Gastroesophageal sphincter (tissue), 4 donors: Measurements from ENCODE around the gene UBE2Z. TPM values are rescaled to one million over a fixed set of nuclear protein-coding genes. Genes with fewer than 3 reads are reported as not detected.
"Not testable (repeated sequence)": the region's sequence is repeated elsewhere in the genome, so short reads cannot be mapped to it uniquely, and the experiment has no call there.

ENCODE experiments used
- ATAC-seq: fragments of 150-250 bp; one replicate; pipeline ENCODE4 v1.9.1; 2016; ENCODE audit warnings: mild to moderate bottlenecking, moderate library complexity
- H3K27ac ChIP-seq, 4 donors: fragments of 200-600 bp; sonication (generic) in 3 of 4; 1 replicate in 3 of 4; 2 replicates in 1 of 4; pipeline ENCODE4 v1.5.1; 2016 to 2019
- H3K27me3 ChIP-seq: fragments of 200-600 bp; sonication (generic); one replicate; pipeline ENCODE4 v1.5.1; 2019
- H3K36me3 ChIP-seq, 2 donors: fragments of 200-600 bp; sonication (generic); one replicate each; pipeline ENCODE4 v1.5.1; 2019; ENCODE audit warnings: control low read depth in 1 of 2
- H3K4me1 ChIP-seq, 3 donors: fragments of 200-600 bp; sonication (generic); 1 replicate in 2 of 3; 2 replicates in 1 of 3; pipeline ENCODE4 v1.5.1; 2016 to 2019; ENCODE audit warnings: control low read depth in 2 of 3
- H3K4me3 ChIP-seq, 2 donors: fragments of 200-600 bp; sonication (generic); one replicate each; pipeline ENCODE4 v1.5.1; 2019; ENCODE audit warnings: mild to moderate bottlenecking in 1 of 2, moderate library complexity in 1 of 2
- H3K9me3 ChIP-seq, 3 donors: fragments of 200-600 bp; sonication (generic); one replicate each; pipeline ENCODE4 v1.5.1; 2017 to 2019; ENCODE audit warnings: control low read depth in 2 of 3
- EP300 ChIP-seq: sonication (generic); formaldehyde crosslinking; IDR thresholded peaks from one replicate; pipeline ENCODE4 v1.6.1; 2017; ENCODE audit warnings: antibody characterized with exemption, mild to moderate bottlenecking
- POLR2A ChIP-seq, 2 donors: fragments of 450-650 bp; IDR thresholded peaks; one replicate each; pipeline ENCODE4 v1.6.1; 2017; ENCODE audit warnings: antibody characterized with exemption in 2 of 2, mild to moderate bottlenecking in 2 of 2, moderate library complexity in 1 of 2
- POLR2AphosphoS5 ChIP-seq: sonication (generic); formaldehyde crosslinking; IDR thresholded peaks from one replicate; pipeline ENCODE4 v1.6.1; 2017; ENCODE audit warnings: antibody characterized with exemption
- WGBS, 2 donors: methylation state at CpG; one replicate each; pipeline ENCODE4 v1.1.5; 2018; ENCODE audit warnings: low coverage in 1 of 2; 5-methylcytosine and 5-hydroxymethylcytosine counted together
- total RNA-seq, 4 donors: library from RNA; depleted of rRNA; stranded (reverse); fragments of >200 nt; gene quantifications; one replicate each; pipeline ENCODE4 v1.1.0, GENCODE V29; 2016
- TF ChIP-seq, protein P1 (sequence below), 4 experiments: fragments of 200-600 bp in 2 of 4; fragments of 450-650 bp in 2 of 4; sonication (generic) in 1 of 4; IDR thresholded peaks; one replicate each; pipeline ENCODE4 v1.5.1; 2017 to 2019; ENCODE audit warnings: antibody characterized with exemption in 4 of 4, mild to moderate bottlenecking in 2 of 4, moderate library complexity in 2 of 4

Gene UBE2Z
- total RNA-seq, 4 donors from 2014 or later, result 52.1 to 73.7 (median 60.4) TPM

DNA sequence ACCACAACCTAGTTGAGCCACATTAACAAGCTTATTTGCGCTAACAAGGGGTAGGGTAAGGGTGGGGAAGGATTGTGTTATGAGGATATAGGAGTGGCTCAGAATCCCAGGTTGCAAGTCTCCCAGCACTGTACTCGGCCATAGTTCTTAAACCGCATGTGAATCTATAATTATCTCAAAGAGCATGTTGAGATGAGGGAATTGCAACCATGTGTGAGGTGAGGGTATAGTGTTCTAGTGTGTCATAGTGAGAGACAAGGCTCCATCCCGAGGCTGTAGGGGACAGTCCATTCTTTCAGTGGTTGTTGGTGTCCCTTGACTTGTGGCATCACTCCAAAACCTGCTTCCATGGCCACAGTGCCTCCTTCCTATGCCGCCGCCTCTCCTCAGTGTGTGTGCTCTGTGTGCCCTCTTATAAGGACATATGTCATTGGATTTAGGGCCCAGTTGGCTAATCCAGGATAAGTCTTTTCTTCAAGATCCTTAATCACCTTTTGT lies 38.3 kb upstream of the UBE2Z start:
- H3K4me3 ChIP-seq, result no peak overlapping the region
- 49 to 77% methylated on average over 3 to 6 of the region's 6 CpGs for WGBS, 2 donors
- no peaks in the 10 kb centered on the region for H3K27me3 ChIP-seq
- no peaks in the 10 kb centered on the region for H3K9me3 ChIP-seq
- peaks cover 0 to 22% (median 5%) of the 10 kb centered on the region in 3 donors for H3K4me1 ChIP-seq
- H3K36me3 ChIP-seq, result peaks cover 0 to 21% of the 10 kb centered on the region in 2 donors
- ATAC-seq, result no peak
- TF ChIP-seq EP300 (no peak), POLR2A (IDR thresholded peaks at IDR 0.05) (no peak), POLR2AphosphoS5 (no peak)
- TF ChIP-seq, protein P1, sequence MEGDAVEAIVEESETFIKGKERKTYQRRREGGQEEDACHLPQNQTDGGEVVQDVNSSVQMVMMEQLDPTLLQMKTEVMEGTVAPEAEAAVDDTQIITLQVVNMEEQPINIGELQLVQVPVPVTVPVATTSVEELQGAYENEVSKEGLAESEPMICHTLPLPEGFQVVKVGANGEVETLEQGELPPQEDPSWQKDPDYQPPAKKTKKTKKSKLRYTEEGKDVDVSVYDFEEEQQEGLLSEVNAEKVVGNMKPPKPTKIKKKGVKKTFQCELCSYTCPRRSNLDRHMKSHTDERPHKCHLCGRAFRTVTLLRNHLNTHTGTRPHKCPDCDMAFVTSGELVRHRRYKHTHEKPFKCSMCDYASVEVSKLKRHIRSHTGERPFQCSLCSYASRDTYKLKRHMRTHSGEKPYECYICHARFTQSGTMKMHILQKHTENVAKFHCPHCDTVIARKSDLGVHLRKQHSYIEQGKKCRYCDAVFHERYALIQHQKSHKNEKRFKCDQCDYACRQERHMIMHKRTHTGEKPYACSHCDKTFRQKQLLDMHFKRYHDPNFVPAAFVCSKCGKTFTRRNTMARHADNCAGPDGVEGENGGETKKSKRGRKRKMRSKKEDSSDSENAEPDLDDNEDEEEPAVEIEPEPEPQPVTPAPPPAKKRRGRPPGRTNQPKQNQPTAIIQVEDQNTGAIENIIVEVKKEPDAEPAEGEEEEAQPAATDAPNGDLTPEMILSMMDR (IDR thresholded peaks at IDR 0.05), result no peak
- H3K27ac ChIP-seq, result no peak overlapping the region

DNA sequence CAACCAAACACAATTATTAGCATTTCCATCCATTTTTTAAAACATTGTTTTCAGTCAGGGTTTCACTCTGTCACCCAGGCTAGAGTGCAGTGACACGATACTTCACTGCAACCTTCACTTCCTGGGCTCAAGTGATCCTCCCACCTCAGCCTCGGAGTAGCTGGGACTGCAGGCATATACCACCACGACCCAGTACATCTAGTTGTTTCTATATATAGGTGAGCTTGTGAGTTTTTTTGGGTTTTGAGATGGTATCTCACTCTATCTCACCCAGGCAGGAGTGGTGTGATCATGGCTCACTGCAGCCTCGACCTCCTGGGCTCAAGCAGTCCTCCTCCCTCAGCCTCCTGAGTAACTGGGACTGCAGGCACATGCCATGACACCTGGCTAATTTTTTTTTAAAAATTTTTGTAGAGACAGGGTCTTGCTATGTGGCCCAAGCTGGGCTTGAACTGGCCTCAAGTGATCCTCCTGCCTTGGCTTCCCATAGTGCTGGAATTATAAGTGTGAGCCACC lies 37.1 kb upstream of the UBE2Z start:
- Histone ChIP-seq H3K27me3 (no peaks in the 10 kb centered on the region), H3K4me1 (peaks cover 0 to 22% (median 5%) of the 10 kb centered on the region in 3 donors), H3K36me3 (peaks cover 0 to 9% of the 10 kb centered on the region in 2 donors), H3K4me3 (no peak overlapping the region), H3K9me3 (no peaks in the 10 kb centered on the region), H3K27ac (peak overlapping the region in 1 of 4 donors; percentile 60)
- ATAC-seq, result no peak
- 62 to 66% methylated on average over 3 to 4 of the region's 4 CpGs for WGBS, 2 donors
- TF ChIP-seq, protein P1 (IDR thresholded peaks at IDR 0.05), result no peak
- no peak for TF ChIP-seq POLR2A (IDR thresholded peaks at IDR 0.05)
- TF ChIP-seq EP300, result no peak
- TF ChIP-seq POLR2AphosphoS5, result no peak

DNA sequence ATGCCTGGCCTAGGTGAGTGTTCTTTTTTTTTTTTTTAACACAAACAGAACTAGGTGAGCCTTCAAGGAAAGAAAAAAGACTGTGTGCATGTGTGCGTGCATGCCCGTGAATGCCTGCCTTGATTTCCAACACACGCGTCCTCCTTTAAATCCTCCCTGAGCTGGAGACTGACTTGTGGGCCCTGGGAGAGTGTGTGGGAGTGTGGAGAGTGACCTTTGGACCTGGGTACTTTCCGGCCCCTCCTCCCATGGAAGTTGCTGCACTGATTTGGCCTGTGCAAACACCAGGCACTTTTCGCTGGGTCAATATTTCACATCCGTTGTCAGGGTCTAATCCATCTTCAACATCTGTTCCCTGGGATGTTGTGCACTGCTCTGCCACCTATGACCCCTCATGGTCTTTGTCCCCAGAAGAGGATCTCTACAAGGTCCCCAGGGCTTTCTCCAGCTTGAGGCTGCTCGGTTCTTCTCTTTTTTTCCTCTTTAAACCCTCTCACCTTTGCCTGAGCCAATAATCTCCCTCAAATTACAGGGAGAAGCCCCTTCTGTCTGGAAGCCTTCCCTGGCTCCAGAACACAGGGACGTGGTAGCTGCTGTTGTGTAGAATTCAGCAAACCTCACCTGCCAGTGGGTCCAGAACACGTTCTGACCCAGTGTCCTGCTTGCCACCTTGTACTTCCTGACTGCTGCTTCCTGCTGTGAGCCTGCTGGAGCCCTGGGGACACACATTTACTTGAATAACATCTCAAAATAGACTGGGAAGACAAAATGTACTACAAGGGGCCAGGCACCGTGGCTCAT lies 36.5 kb upstream of the UBE2Z start:
- peaks cover 0 to 2% of the 10 kb centered on the region in 2 donors for H3K36me3 ChIP-seq
- no peak overlapping the region for H3K4me3 ChIP-seq
- H3K27me3 ChIP-seq, result peaks cover 1% of the 10 kb centered on the region
- 43 to 53% methylated on average over 2 to 7 of the region's 11 CpGs for WGBS, 2 donors
- peak; percentile 68 for ATAC-seq
- peak overlapping the region in 3 of 4 donors; percentile 53 to 69 (median 60) for H3K27ac ChIP-seq
- no peaks in the 10 kb centered on the region for H3K9me3 ChIP-seq
- peaks cover 0 to 22% (median 5%) of the 10 kb centered on the region in 3 donors for H3K4me1 ChIP-seq
- TF ChIP-seq POLR2A (IDR thresholded peaks at IDR 0.05) (no peak), EP300 (no peak), POLR2AphosphoS5 (no peak)
- TF ChIP-seq, protein P1 (IDR thresholded peaks at IDR 0.05), result no peak

DNA sequence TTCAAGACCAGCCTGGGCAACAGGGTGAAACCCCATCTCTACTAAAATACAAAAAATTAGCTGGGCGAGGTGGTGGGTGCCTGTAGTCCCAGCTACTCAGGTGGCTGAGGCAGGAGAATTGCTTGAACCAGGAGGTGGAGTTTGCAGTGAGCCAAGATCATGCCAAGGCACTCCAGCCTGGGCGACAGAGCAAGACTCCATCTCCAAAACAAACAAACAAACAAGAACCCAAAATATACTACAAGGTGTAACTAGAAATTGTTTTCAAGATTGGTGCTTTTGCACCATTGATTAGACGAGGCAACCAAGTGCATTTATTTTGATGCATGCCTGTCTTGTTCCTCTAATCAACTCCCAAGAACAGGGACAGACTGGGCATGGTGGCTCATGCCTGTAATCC lies 35.8 kb upstream of the UBE2Z start:
- H3K27ac ChIP-seq, result peak overlapping the region in 3 of 4 donors; percentile 53 to 69 (median 60)
- H3K4me3 ChIP-seq, H3K36me3 ChIP-seq, H3K9me3 ChIP-seq, H3K27me3 ChIP-seq, ATAC-seq: not testable (repeated sequence)
- peaks cover 0 to 22% (median 5%) of the 10 kb centered on the region in 3 donors for H3K4me1 ChIP-seq
- 83 to 84% methylated on average over 2 of the region's 3 CpGs for WGBS, 2 donors

DNA sequence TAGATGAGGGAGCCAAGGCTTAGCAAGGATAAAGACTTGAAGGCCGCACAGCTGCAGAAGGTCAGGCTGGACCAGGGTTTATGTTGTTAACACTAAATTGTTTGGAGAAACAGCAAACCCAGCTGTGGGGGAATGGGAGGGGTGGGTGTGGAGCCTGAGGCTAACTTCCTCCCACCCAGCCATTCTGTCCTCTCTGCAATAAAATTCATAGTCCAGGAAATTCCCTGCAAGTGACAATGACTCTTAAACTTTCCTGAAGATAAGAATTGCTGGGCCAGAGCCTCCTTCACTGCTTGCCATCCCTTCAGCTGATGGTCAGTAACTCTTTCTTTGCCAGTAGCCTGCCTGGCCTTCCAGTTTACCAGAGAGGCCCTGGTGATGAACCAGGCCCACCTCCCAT lies 35.0 kb upstream of the UBE2Z start:
- 60 to 83% methylated on average over 1 of the region's 1 CpG for WGBS, 2 donors
- Histone ChIP-seq H3K4me3 (no peak overlapping the region), H3K27ac (peak overlapping the region in 3 of 4 donors; percentile 53 to 69 (median 57)), H3K36me3 (no peaks in the 10 kb centered on the region), H3K9me3 (no peaks in the 10 kb centered on the region), H3K4me1 (peaks cover 0 to 22% (median 5%) of the 10 kb centered on the region in 3 donors), H3K27me3 (peaks cover 16% of the 10 kb centered on the region)
- ATAC-seq, result no peak
- TF ChIP-seq, protein P1 (IDR thresholded peaks at IDR 0.05), result no peak
- TF ChIP-seq POLR2A (IDR thresholded peaks at IDR 0.05) (no peak), EP300 (no peak), POLR2AphosphoS5 (no peak)
